HG03342 (cell line): ENCODE data around the gene CAMK2N2.

Experiments used
- ATAC-seq: cut with Tn5 transposase; IDR thresholded peaks from one replicate; pipeline ENCODE4 v1.9.1; 2021; ENCODE audit warnings: mild to moderate bottlenecking, moderate library complexity; ENCODE audit not compliant: unreplicated experiment

The CAMK2N2 gene

GRCh38 chr3:184261270-184261853 lies at the start of gene CAMK2N2:
Gene CAMK2N2 (minus strand): TSS chr3:184261553. CDS start chr3:184261285, 268 bp downstream.
- ATAC-seq, result peak; percentile 46

GRCh38 chr3:184308744-184309143 lies 47.4 kb upstream of the CAMK2N2 start:
- ATAC-seq, result no peak

- no peak for ATAC-seq
These were observed 46.6 kb upstream of the CAMK2N2 start for GRCh38 chr3:184307915-184308314.

GRCh38 chr3:184306341-184306972 lies 45.1 kb upstream of the CAMK2N2 start:
- ATAC-seq, result no peak

GRCh38 chr3:184305577-184305976 lies 44.2 kb upstream of the CAMK2N2 start:
- ATAC-seq, result no peak

- no peak for ATAC-seq
These were observed 39.0 kb upstream of the CAMK2N2 start for GRCh38 chr3:184300378-184300720.

GRCh38 chr3:184299488-184300377 lies 38.4 kb upstream of the CAMK2N2 start:
- ATAC-seq, result no peak

- peak; percentile 92 for ATAC-seq
These were observed 37.6 kb upstream of the CAMK2N2 start, which contains the start of gene PSMD2 for GRCh38 chr3:184298759-184299487. Gene PSMD2 (plus strand): TSS chr3:184299241. CDS start chr3:184299267, 26 bp downstream.

- ATAC-seq, result no peak
These were observed 35.3 kb upstream of the CAMK2N2 start for GRCh38 chr3:184296616-184297015.

GRCh38 chr3:184295771-184296170 lies 34.4 kb upstream of the CAMK2N2 start:
- ATAC-seq, result no peak

- no peak for ATAC-seq
These were observed 30.5 kb upstream of the CAMK2N2 start for GRCh38 chr3:184291738-184292445.

- no peak for ATAC-seq
These were observed 29.8 kb upstream of the CAMK2N2 start for GRCh38 chr3:184291044-184291737.

- no peak for ATAC-seq
These were observed 29.0 kb upstream of the CAMK2N2 start for GRCh38 chr3:184290331-184290730.

- no peak for ATAC-seq
These were observed 28.1 kb upstream of the CAMK2N2 start for GRCh38 chr3:184289426-184289938.

GRCh38 chr3:184284696-184285095 lies 23.3 kb upstream of the CAMK2N2 start:
- no peak for ATAC-seq

- ATAC-seq, result no peak
These were observed 22.3 kb upstream of the CAMK2N2 start for GRCh38 chr3:184283681-184284080.

GRCh38 chr3:184282941-184283340 lies 21.6 kb upstream of the CAMK2N2 start:
- no peak for ATAC-seq

- ATAC-seq, result no peak
These were observed 16.0 kb upstream of the CAMK2N2 start for GRCh38 chr3:184277366-184277765.
